HL-60 (cell line): ENCODE data around the gene ALK.

Experiments used
- DNase-seq, 2 experiments: peaks; one replicate each; pipeline ENCODE4 v3.0.0-alpha.2; 2010 to 2020; ENCODE audit warnings: low read depth in 1 of 2, low spot score in 1 of 2
- H3K27ac ChIP-seq: fragments of 250-450 bp; sonication (Bioruptor Pico); replicated peaks from 2 replicates; pipeline ENCODE4 v1.5.1; 2020; ENCODE audit warnings: mild to moderate bottlenecking, moderate library complexity
- H3K27me3 ChIP-seq: fragments of 250-450 bp; sonication (Bioruptor Pico); 2 replicates; pipeline ENCODE4 v1.5.1; 2021; ENCODE audit warnings: mild to moderate bottlenecking, moderate library complexity; ENCODE audit not compliant: insufficient read depth, poor library complexity, severe bottlenecking
- H3K4me3 ChIP-seq: replicated peaks from 2 replicates; pipeline ENCODE4 v1.5.1; 2011; ENCODE audit warnings: mild to moderate bottlenecking, control low read depth, low read length; ENCODE audit not compliant: insufficient read depth
- GABPA ChIP-seq: IDR thresholded peaks from 2 replicates; pipeline ENCODE4 v1.6.1; 2012; ENCODE audit warnings: low read depth
- POLR2AphosphoS5 ChIP-seq: IDR thresholded peaks from 2 replicates; pipeline ENCODE4 v1.6.1; 2012; ENCODE audit warnings: low read depth
- REST ChIP-seq: IDR thresholded peaks from 2 replicates; pipeline ENCODE4 v1.6.1; 2012; ENCODE audit warnings: low read depth; ENCODE audit not compliant: insufficient replicate concordance
- SPI1 ChIP-seq: IDR thresholded peaks from 2 replicates; pipeline ENCODE4 v1.6.1; 2012; ENCODE audit warnings: low read depth, mild to moderate bottlenecking, borderline replicate concordance
- TF ChIP-seq, protein P1 (sequence below): IDR thresholded peaks from one replicate; pipeline ENCODE4 v1.5.1; 2011; ENCODE audit warnings: low read length, control low read depth, inconsistent platforms; ENCODE audit not compliant: insufficient read depth

The ALK gene

DNA sequence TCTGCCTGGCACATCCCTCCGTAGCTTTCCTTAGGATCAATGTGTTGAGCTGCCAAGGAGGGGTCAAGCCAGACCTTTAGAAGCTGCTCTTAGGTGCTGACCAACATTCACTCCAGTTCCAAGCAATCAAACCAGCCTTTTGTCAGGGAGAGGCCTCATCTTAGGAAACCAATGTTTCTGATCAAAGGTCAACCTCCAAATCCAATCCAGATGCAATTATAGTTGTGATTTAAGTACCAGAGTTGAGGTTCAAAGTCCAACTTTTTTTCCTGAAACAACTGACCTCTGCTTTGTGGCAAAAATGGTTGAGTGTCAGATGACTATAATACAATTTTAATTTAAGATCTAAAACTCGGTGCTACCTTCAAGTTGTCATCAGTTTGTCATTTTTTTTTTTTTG lies 303.4 kb downstream of the ALK start:
- DNase-seq = no peak
- no peaks in the 10 kb centered on the region for H3K27me3 ChIP-seq
- no peak for TF ChIP-seq REST
- TF ChIP-seq GABPA = no peak
- TF ChIP-seq, protein P1, sequence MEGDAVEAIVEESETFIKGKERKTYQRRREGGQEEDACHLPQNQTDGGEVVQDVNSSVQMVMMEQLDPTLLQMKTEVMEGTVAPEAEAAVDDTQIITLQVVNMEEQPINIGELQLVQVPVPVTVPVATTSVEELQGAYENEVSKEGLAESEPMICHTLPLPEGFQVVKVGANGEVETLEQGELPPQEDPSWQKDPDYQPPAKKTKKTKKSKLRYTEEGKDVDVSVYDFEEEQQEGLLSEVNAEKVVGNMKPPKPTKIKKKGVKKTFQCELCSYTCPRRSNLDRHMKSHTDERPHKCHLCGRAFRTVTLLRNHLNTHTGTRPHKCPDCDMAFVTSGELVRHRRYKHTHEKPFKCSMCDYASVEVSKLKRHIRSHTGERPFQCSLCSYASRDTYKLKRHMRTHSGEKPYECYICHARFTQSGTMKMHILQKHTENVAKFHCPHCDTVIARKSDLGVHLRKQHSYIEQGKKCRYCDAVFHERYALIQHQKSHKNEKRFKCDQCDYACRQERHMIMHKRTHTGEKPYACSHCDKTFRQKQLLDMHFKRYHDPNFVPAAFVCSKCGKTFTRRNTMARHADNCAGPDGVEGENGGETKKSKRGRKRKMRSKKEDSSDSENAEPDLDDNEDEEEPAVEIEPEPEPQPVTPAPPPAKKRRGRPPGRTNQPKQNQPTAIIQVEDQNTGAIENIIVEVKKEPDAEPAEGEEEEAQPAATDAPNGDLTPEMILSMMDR = no peak
- H3K27ac ChIP-seq = no peak overlapping the region
- H3K4me3 ChIP-seq = no peak overlapping the region

GRCh38 chr2:29617351-29617750 lies 304.0 kb downstream of the ALK start:
- TF ChIP-seq POLR2AphosphoS5 (no peak), SPI1 (no peak), REST (no peak)
- no peak overlapping the region for H3K4me3 ChIP-seq
- H3K27me3 ChIP-seq = no peaks in the 10 kb centered on the region
- no peak for DNase-seq
- H3K27ac ChIP-seq = no peak overlapping the region

DNA sequence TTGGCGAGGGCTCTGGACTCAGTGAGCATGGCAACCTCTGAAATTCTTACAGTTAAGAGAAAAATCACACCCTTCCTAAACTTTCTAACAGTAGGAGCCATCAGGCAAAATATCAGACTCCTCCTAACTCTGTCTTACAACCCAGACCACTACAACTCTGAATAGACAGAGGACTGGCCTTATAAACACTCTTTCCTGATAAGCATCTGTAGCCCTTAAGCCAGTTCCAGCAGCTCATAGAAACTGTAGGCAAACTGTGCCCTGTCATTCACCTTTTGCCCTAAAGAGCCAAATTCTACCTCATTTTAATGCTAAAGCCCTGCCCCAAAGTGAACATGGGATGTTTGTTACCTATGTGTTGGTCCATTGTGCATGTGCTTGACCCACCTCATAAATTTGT lies 304.8 kb downstream of the ALK start:
- no peak for TF ChIP-seq REST
- TF ChIP-seq GABPA = no peak
- TF ChIP-seq POLR2AphosphoS5 = no peak
- TF ChIP-seq SPI1 = no peak
- TF ChIP-seq, protein P1 = no peak
- Histone ChIP-seq H3K27ac (no peak overlapping the region), H3K27me3 (no peaks in the 10 kb centered on the region), H3K4me3 (no peak overlapping the region)
- DNase-seq = no peak

DNA sequence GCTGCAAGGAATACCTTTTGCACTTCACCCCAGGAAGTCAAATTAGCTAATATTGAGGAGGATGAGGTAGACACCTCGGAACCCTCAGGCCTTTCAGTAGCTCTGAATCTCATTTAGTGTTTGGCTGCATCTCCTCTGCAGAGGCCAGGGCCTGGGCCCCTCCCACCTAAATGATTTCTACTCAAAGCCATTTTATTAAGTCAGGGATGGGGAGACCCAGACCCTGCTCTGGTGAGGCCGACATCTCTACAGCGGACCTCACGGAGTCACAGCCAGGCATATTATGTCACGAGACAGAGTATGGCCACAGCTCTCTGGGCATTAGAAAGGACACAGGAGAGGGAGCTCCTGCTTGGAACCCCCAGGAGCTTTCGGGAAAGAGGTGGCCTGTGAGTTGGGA lies 305.5 kb downstream of the ALK start:
- Histone ChIP-seq H3K27ac (no peak overlapping the region), H3K27me3 (no peaks in the 10 kb centered on the region), H3K4me3 (no peak overlapping the region)
- DNase-seq = no peak
- TF ChIP-seq SPI1 (no peak), REST (no peak), POLR2AphosphoS5 (no peak), GABPA (no peak)
- TF ChIP-seq, protein P1 = no peak
